Keratinocyte (primary cell): ENCODE measurements around the gene PMPCB. TPM values are rescaled to one million over a fixed set of nuclear protein-coding genes. Genes with fewer than 3 reads are reported as not detected.

ENCODE experiments used
- DNase-seq: peaks from one replicate; pipeline ENCODE4 v3.0.0-alpha.2; 2011; ENCODE audit warnings: low read depth, missing footprints, low spot score
- FAIRE-seq: peaks from 2 replicates; lab custom pipeline; 2011; peaks lifted over from hg19 to GRCh38; lab: Jason Lieb, UNC
- H2AFZ ChIP-seq: 2 replicates; pipeline ENCODE4 v1.6.0; 2012; ENCODE audit warnings: low read length, control low read depth, inconsistent platforms; ENCODE audit not compliant: control insufficient read depth
- H3K27ac ChIP-seq: 2 replicates; pipeline ENCODE4 v1.5.1; 2011; ENCODE audit warnings: low read length; ENCODE audit not compliant: control insufficient read depth, insufficient read depth
- H3K27me3 ChIP-seq: 3 replicates; pipeline ENCODE4 v1.6.0; 2011; ENCODE audit warnings: low read length; ENCODE audit not compliant: control insufficient read depth, insufficient read depth; ENCODE audit errors: extremely low read depth
- H3K36me3 ChIP-seq, 2 experiments: 2 replicates in 1 of 2; 3 replicates in 1 of 2; pipeline ENCODE4 v1.5.1; 2011; ENCODE audit warnings: low read length in 2 of 2, mild to moderate bottlenecking in 1 of 2; ENCODE audit not compliant: control insufficient read depth in 2 of 2, insufficient read depth in 2 of 2; ENCODE audit errors: extremely low read depth in 1 of 2
- H3K4me1 ChIP-seq: 3 replicates; pipeline ENCODE4 v1.5.1; 2011; ENCODE audit warnings: low read length; ENCODE audit not compliant: control insufficient read depth, insufficient read depth; ENCODE audit errors: extremely low read depth
- H3K4me2 ChIP-seq: 3 replicates; pipeline ENCODE4 v1.6.0; 2011; ENCODE audit warnings: low read depth, low read length; ENCODE audit not compliant: control insufficient read depth, insufficient read depth; ENCODE audit errors: extremely low read depth
- H3K4me3 ChIP-seq, 3 experiments: fragments of 200-600 bp in 1 of 3; sonication (generic) in 1 of 3; 2 replicates in 2 of 3; 3 replicates in 1 of 3; pipeline ENCODE4 v1.5.1; 2011 to 2016; ENCODE audit warnings: low read length in 3 of 3, mild to moderate bottlenecking in 3 of 3, control low read depth in 2 of 3, inconsistent platforms in 1 of 3, low read depth in 1 of 3, mixed read lengths in 1 of 3, mixed run types in 1 of 3, moderate library complexity in 1 of 3; ENCODE audit not compliant: control insufficient read depth in 2 of 3, insufficient read depth in 2 of 3; ENCODE audit errors: extremely low read depth in 1 of 3
- H3K79me2 ChIP-seq: 2 replicates; pipeline ENCODE4 v1.6.0; 2012; ENCODE audit warnings: low read length; ENCODE audit not compliant: control insufficient read depth, insufficient read depth
- H3K9ac ChIP-seq: 3 replicates; pipeline ENCODE4 v1.6.0; 2011; ENCODE audit warnings: low read length; ENCODE audit not compliant: control insufficient read depth, insufficient read depth; ENCODE audit errors: extremely low read depth
- H3K9me1 ChIP-seq: 3 replicates; pipeline ENCODE4 v1.6.0; 2011; ENCODE audit warnings: low read length; ENCODE audit not compliant: control insufficient read depth, insufficient read depth; ENCODE audit errors: extremely low read depth
- H3K9me3 ChIP-seq: 2 replicates; pipeline ENCODE4 v1.5.1; 2012; ENCODE audit warnings: low read depth, low read length; ENCODE audit not compliant: control insufficient read depth
- H4K20me1 ChIP-seq: 3 replicates; pipeline ENCODE4 v1.6.0; 2011; ENCODE audit warnings: low read length; ENCODE audit not compliant: control insufficient read depth, insufficient read depth; ENCODE audit errors: extremely low read depth
- CTCF ChIP-seq, 3 experiments: IDR thresholded peaks in 1 of 3; conservative IDR thresholded peaks in 1 of 3; optimal IDR thresholded peaks in 1 of 3; 2 replicates in 2 of 3; 3 replicates in 1 of 3; pipeline versions ENCODE3 to v1.5.1; 2011; ENCODE audit warnings: low read length in 3 of 3, mild to moderate bottlenecking in 3 of 3, moderate library complexity in 2 of 3, control low read depth in 1 of 3, inconsistent platforms in 1 of 3; ENCODE audit not compliant: insufficient read depth in 2 of 3; ENCODE audit errors: extremely low read depth in 1 of 3
- EZH2 ChIP-seq: IDR thresholded peaks from one replicate; pipeline ENCODE4 v1.6.1; 2012; ENCODE audit warnings: inconsistent platforms, mild to moderate bottlenecking, low read length, moderate library complexity
- dilution Hi-C: fragments of 300-500 bp; cut with MboI; formaldehyde crosslinking; loops from one replicate; pipeline ENCODE4 v1.7.0; 2020; ENCODE audit warnings: low sequenced_read_pairs; ENCODE audit not compliant: extremely low pct_ligation_motif_present
- polyA plus RNA-seq, 5 experiments: library from polyadenylated mRNA; depleted of rRNA in 3 of 5; stranded (reverse) in 3 of 5; stranded (forward) in 1 of 5; unstranded in 1 of 5; fragments of >200 nt; gene quantifications; 1 replicate in 1 of 5; 2 replicates in 3 of 5; 3 replicates in 1 of 5; pipeline versions ENCODE4 v1.2.1 to v1.2.3, GENCODE V29; 2011 to 2012; ENCODE audit warnings: missing spikeins in 2 of 5, low read depth in 1 of 5, low replicate concordance in 1 of 5

Gene PMPCB
- polyA plus RNA-seq, 1 donor (not counting 4 experiments of a cell fraction or from before 2014, with no cell fraction given) = 79.2 TPM

GRCh38 chr7:103307503-103308231, 10.4 kb downstream of the PMPCB start:
- H3K9me1 ChIP-seq = no peaks in the 10 kb centered on the region
- no peak overlapping the region for H2AFZ ChIP-seq
- peaks cover 4% of the 10 kb centered on the region for H3K79me2 ChIP-seq
- H3K4me1 ChIP-seq = no peaks in the 10 kb centered on the region
- H3K36me3 ChIP-seq = peaks cover 12 to 18% of the 10 kb centered on the region in 2 experiments
- no peak overlapping the region for H3K9ac ChIP-seq
- FAIRE-seq (no peak), DNase-seq (no peak)
- H3K9me3 ChIP-seq = no peaks in the 10 kb centered on the region
- H3K27ac ChIP-seq = no peak overlapping the region
- H3K4me2 ChIP-seq = no peak overlapping the region
- no peaks in the 10 kb centered on the region for H4K20me1 ChIP-seq
- TF ChIP-seq EZH2 (no peak), CTCF (optimal IDR thresholded peaks at IDR 0.05 in 1 of 3, IDR thresholded peaks at IDR 0.05 in 1 of 3, conservative IDR thresholded peaks at IDR 0.05 in 1 of 3; ENCODE audit: extremely low read depth in 1 of 3, insufficient read depth in 2 of 3, low read length in 3 of 3) (no peak)
- dilution Hi-C loops = no loop called here
- H3K4me3 ChIP-seq = no peak overlapping the region
- no peaks in the 10 kb centered on the region for H3K27me3 ChIP-seq

GRCh38 chr7:103314852-103315251, 17.6 kb downstream of the PMPCB start:
- FAIRE-seq (no peak), DNase-seq (no peak)
- Histone ChIP-seq H3K4me2 (no peak overlapping the region), H3K9me1 (no peaks in the 10 kb centered on the region), H3K9me3 (no peaks in the 10 kb centered on the region), H3K27me3 (no peaks in the 10 kb centered on the region), H3K27ac (no peak overlapping the region), H2AFZ (no peak overlapping the region), H3K79me2 (no peaks in the 10 kb centered on the region), H3K4me3 (no peak overlapping the region), H3K9ac (no peak overlapping the region), H3K4me1 (no peaks in the 10 kb centered on the region), H4K20me1 (no peaks in the 10 kb centered on the region), H3K36me3 (peaks cover 21 to 25% of the 10 kb centered on the region in 2 experiments)
- dilution Hi-C loops = no loop called here
- TF ChIP-seq CTCF (optimal IDR thresholded peaks at IDR 0.05 in 1 of 3, IDR thresholded peaks at IDR 0.05 in 1 of 3, conservative IDR thresholded peaks at IDR 0.05 in 1 of 3; ENCODE audit: extremely low read depth in 1 of 3, insufficient read depth in 2 of 3, low read length in 3 of 3) (no peak), EZH2 (no peak)
